Measurements from ENCODE around the gene KCNH4.

KCNH4 gene

GRCh38 chr17:42180922-42181850 lies at the start of gene KCNH4 (continued):
- 0 out of 2 replicates have a peak, but pooled peaks have one; percentile 47 for TF ChIP-seq PBX3 (CRISPR knock-in tag; IDR thresholded peaks at IDR 0.05)
- peak; percentile 52 for TF ChIP-seq ZNF654 (tag by site-specific recombination; IDR thresholded peaks at IDR 0.05; ENCODE audit: low read depth)
- peak; percentile 60 for TF ChIP-seq PATZ1 (tag by site-specific recombination; IDR thresholded peaks at IDR 0.05)
- no peak for TF ChIP-seq ZNF571 (tag by site-specific recombination; IDR thresholded peaks at IDR 0.05)
- no peak for TF ChIP-seq ZNF169 (tag by site-specific recombination; IDR thresholded peaks at IDR 0.05)
- TF ChIP-seq KLF10 (tag by site-specific recombination; IDR thresholded peaks at IDR 0.05), result 0 out of 2 replicates have a peak, but pooled peaks have one; percentile 6
- TF ChIP-seq ZXDB (tag by site-specific recombination; IDR thresholded peaks at IDR 0.05), result no peak
- peak; percentile 74 for TF ChIP-seq ZFHX2 (tag by site-specific recombination; conservative IDR thresholded peaks at IDR 0.05)
- peak; percentile 54 for TF ChIP-seq GLIS2 (tag by site-specific recombination; IDR thresholded peaks at IDR 0.05)
- peak; percentile 68; the same call in 1 of the 2 replicates for TF ChIP-seq KLF8 (tag by site-specific recombination; IDR thresholded peaks at IDR 0.05)
- peak; percentile 82; the same call in 1 of the 2 replicates for TF ChIP-seq KLF16 (tag by site-specific recombination; IDR thresholded peaks at IDR 0.05)
- peak; percentile 31; the same call in 1 of the 2 replicates for TF ChIP-seq ZNF777 (tag by site-specific recombination; IDR thresholded peaks at IDR 0.05; ENCODE audit: borderline replicate concordance)
- TF ChIP-seq ZNF221 (tag by site-specific recombination; IDR thresholded peaks at IDR 0.05; ENCODE audit: borderline replicate concordance), result no peak
- TF ChIP-seq ZNF623 (tag by site-specific recombination; IDR thresholded peaks at IDR 0.05), result no peak
- TF ChIP-seq OSR2 (tag by site-specific recombination; IDR thresholded peaks at IDR 0.05), result no peak
- peak; percentile 55; the same call in 1 of the 2 replicates for TF ChIP-seq SP7 (tag by site-specific recombination; IDR thresholded peaks at IDR 0.05)
- 0 out of 2 replicates have a peak, but pooled peaks have one; percentile 14 for TF ChIP-seq YY1 (tag by site-specific recombination; IDR thresholded peaks at IDR 0.05)
- TF ChIP-seq ZNF785 (tag by site-specific recombination; IDR thresholded peaks at IDR 0.05), result peak; percentile 75; the same call in 1 of the 2 replicates
- peak; percentile 20; the same call in 1 of the 2 replicates for TF ChIP-seq ZNF335 (tag by site-specific recombination; conservative IDR thresholded peaks at IDR 0.05)
- TF ChIP-seq, protein P1, sequence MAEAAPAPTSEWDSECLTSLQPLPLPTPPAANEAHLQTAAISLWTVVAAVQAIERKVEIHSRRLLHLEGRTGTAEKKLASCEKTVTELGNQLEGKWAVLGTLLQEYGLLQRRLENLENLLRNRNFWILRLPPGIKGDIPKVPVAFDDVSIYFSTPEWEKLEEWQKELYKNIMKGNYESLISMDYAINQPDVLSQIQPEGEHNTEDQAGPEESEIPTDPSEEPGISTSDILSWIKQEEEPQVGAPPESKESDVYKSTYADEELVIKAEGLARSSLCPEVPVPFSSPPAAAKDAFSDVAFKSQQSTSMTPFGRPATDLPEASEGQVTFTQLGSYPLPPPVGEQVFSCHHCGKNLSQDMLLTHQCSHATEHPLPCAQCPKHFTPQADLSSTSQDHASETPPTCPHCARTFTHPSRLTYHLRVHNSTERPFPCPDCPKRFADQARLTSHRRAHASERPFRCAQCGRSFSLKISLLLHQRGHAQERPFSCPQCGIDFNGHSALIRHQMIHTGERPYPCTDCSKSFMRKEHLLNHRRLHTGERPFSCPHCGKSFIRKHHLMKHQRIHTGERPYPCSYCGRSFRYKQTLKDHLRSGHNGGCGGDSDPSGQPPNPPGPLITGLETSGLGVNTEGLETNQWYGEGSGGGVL (tag by site-specific recombination; IDR thresholded peaks at IDR 0.05), result 0 out of 2 replicates have a peak, but pooled peaks have one; percentile 32
- TF ChIP-seq, protein P2, sequence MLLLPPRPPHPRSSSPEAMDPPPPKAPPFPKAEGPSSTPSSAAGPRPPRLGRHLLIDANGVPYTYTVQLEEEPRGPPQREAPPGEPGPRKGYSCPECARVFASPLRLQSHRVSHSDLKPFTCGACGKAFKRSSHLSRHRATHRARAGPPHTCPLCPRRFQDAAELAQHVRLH (tag by site-specific recombination; IDR thresholded peaks at IDR 0.05), result no peak
- TF ChIP-seq ZNF2 (tag by site-specific recombination; IDR thresholded peaks at IDR 0.05), result peak; percentile 70; the same call in 1 of the 2 replicates
- TF ChIP-seq ZNF18 (tag by site-specific recombination; IDR thresholded peaks at IDR 0.05), result no peak
- TF ChIP-seq, protein P3, sequence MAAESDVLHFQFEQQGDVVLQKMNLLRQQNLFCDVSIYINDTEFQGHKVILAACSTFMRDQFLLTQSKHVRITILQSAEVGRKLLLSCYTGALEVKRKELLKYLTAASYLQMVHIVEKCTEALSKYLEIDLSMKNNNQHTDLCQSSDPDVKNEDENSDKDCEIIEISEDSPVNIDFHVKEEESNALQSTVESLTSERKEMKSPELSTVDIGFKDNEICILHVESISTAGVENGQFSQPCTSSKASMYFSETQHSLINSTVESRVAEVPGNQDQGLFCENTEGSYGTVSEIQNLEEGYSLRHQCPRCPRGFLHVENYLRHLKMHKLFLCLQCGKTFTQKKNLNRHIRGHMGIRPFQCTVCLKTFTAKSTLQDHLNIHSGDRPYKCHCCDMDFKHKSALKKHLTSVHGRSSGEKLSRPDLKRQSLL (tag by site-specific recombination; IDR thresholded peaks at IDR 0.05), result 0 out of 2 replicates have a peak, but pooled peaks have one; percentile 22
- TF ChIP-seq, protein P4, sequence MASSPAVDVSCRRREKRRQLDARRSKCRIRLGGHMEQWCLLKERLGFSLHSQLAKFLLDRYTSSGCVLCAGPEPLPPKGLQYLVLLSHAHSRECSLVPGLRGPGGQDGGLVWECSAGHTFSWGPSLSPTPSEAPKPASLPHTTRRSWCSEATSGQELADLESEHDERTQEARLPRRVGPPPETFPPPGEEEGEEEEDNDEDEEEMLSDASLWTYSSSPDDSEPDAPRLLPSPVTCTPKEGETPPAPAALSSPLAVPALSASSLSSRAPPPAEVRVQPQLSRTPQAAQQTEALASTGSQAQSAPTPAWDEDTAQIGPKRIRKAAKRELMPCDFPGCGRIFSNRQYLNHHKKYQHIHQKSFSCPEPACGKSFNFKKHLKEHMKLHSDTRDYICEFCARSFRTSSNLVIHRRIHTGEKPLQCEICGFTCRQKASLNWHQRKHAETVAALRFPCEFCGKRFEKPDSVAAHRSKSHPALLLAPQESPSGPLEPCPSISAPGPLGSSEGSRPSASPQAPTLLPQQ (tag by site-specific recombination; IDR thresholded peaks at IDR 0.05), result 0 out of 2 replicates have a peak, but pooled peaks have one; percentile 18
- peak; percentile 94 for TF ChIP-seq SP3 (tag by site-specific recombination; IDR thresholded peaks at IDR 0.05)
- TF ChIP-seq ZNF660 (tag by site-specific recombination; IDR thresholded peaks at IDR 0.05), result peak; percentile 68
